Activated T-cell treated with anti-CD3 and anti-CD28 coated beads for 1 hour (primary cell): ENCODE measurements around the gene SOWAHA.

Experiments used
- DNase-seq: peaks from one replicate; pipeline ENCODE4 v3.0.0-alpha.2; 2020; ENCODE audit warnings: low read depth

SOWAHA gene

DNA sequence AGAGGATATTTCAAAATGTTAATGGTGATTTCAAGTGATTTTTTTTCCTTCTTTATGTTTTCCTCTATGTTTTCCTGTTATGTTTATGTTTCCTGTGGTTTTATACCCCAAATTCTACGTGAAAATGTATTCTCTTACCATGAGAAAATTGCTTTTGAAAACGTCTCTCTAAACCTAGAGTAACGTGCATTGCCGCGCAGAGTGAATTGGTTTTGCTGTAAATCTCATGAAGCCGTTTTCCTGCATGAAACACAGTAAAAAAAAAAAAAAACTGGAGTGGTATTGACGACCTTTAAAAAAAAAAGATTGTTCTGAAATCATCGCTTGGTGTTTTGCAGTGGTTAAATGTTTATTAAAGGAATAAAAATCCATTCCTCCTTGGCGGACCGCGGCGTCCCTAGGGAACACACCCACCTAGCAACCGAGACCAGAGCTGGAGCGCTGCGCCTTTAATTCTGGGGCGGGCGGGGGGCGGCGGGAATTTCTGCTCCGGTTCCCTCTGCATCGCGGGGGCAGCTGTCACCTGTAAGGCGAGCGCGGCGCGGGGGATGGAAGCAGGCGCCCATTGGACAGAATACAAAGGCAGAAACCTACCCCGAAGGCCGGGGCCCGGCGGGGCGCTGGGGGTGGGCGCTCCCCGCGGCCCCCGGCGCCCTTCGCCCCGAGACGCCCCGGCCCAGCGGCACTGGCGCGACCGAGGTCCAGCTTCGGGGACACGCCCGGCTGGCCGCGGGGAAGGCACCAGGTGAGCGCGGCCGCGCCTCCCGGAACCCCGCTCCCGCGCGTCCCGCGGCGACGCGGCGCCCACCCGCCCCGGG lies at the start of gene SOWAHA:
Gene SOWAHA, plus strand, starts transcription at position 522 of the 818 bp plus-strand sequence. CDS start 320 bp downstream, outside the sequence.
- no peak for DNase-seq

DNA sequence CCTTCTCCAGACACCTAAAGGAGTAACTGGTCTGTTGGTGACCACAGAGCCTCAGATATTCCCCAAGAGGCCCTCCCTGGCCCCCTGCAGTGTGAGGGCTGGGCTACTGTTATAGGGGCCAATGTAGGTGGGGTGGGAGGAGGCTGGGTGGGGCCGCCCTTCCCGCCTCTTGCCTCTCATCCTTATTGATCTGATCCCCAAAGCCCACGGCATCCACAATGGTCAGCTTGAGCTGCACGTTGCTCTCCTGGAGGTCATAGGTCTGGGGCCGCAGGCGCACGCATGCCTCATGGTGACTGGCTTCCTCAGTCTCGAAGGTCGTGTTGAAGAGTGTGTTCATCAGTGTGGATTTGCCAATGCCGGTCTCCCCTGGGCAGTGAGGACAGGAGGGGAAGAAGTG lies 49.1 kb upstream of the SOWAHA start:
- no peak for DNase-seq

DNA sequence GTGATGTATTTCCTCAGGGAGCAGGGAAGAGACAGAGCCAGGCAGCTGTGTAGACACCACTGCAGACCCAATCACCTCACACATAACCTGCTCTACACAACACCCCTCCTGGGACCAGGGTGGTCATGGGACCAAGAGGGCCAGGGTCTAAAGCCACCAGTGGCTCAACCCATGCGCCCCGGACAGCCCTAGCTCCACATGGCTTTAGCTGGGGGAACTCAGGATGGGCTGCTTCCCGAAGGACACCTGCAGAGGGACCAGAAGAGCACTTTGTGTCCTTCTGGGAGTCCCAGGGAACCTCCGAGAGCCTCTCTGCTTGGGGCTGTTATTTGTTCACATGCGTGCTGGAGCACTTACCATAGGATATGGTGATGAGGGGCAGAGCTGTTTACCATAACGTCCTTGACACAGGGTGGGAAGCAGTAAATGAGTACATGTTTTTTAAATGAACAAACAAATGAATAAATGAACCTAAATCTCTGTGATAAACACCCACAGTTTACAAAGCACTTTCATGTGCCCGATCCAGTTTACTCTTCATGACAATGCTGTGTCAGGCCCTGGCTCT lies 48.3 kb upstream of the SOWAHA start:
- DNase-seq = no peak

DNA sequence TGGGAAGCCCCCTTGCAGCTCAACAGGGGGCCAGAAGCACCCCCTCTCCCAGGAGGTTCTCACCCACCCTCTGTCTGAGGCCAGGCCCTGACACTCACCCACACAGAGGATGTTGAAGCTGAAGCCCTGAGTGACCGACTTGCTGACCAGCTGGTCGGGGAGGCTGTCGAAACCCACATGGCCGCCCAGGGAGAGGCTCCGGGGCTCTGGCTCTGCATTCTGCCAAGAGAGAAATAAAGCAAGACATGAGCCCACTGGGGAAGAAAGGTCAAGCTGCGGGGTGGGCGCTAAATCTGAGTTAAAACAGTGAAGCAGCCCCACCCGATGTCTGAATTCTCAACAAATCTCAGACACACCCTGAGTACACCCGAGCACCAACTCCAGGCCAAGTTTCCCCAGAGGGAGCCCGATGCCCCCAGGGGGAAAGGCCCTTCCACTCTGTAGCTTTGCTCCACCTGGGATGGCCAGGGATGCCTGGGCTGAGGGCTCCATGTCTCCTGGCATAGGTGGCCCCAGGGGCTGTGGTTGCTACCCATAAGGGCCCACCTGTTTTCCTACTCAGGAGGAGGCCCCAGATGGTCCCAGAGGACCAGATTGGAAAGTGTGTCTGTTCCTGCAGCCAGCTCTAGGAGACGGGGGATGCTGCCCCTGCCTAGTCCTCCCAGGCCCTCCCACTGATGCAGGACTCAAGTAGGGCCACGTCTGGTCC lies 47.6 kb upstream of the SOWAHA start:
- DNase-seq = no peak

DNA sequence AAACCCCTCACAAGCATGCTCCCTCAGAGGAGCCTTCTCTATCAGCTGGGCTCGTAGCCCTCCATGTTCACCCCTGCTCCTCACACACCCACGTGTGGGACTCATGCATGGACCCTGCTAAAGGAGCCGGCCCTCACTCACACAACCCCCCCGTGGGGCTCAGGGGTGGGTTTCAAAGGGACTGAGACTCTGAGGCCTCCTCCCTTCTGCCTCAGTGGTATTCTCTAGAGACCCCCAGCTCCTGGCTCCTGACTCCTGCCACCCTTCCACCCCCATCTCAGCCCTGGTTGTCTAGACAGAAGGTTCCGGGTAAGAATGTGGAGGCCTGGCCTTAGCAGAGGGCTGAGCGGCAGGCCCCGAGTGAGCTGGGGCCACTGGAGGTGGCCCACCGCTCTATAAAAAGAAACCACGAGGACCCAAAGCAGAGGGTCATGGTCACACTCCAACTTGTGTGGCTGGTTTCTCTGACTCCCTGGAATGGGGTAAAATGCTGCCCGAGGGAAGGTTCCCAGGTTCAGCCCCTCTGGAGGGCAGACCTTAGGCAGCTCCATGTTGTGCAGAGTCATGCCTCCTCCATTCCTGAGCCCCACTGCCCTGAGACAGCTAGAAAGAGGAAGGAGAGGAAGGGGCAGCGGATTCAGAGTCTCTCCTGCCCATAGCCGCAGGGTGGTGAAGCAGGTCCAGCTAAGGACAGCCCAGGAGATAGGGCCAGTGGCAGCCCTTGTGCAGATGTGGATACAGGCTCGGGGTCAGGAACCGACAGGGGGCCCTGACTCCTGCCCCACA lies 46.9 kb upstream of the SOWAHA start:
- no peak for DNase-seq

DNA sequence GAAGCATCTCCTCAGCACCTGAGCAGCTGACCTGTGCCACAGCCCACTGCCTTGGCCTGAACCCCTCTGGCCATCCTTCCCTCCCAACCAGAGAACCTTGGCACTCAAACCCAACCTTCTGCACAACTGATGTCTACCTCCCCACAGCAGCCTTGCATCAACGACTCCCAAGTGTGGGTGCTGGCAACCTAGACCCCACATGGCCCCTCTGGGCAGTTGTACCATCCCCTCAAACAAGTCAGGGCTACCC lies 46.4 kb upstream of the SOWAHA start:
- no peak for DNase-seq

DNA sequence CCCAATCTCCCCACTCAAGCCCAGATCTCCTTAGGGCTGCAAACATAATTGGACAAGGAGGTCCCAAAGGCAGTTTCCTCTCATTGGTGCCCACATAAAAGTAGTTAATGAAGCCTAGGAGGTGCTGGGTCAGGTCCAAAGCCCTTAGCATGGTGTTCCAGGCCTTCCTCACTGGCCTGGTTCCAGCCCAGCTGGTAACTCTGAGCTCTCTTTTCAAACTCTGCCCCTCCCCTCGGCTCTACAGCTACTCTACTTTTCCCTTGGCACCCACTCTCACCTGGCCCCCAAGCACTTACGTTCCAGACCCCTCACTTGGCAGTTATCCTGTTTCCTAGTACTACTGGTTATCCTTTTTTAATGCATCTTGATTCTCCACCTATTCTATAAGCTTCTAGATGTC lies 46.0 kb upstream of the SOWAHA start:
- no peak for DNase-seq

DNA sequence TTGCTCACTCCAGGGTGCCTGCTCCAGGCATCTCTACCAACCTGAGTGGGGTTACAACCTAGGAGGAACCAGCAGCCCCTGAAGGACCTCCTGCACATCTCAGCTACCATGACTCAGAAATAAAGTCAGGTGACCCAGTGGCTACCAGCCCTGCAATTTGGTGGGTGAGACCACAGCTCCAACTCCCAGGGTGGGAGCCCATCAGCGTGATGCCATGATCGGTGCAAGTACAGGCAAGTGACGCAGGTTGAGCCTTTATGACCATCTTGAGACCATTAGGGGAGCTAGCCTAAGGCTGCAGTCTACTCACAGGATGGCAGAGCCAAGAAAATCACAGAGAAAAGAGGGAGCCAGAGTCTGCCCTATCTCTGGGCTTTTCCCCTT lies 44.6 kb upstream of the SOWAHA start:
- no peak for DNase-seq

DNA sequence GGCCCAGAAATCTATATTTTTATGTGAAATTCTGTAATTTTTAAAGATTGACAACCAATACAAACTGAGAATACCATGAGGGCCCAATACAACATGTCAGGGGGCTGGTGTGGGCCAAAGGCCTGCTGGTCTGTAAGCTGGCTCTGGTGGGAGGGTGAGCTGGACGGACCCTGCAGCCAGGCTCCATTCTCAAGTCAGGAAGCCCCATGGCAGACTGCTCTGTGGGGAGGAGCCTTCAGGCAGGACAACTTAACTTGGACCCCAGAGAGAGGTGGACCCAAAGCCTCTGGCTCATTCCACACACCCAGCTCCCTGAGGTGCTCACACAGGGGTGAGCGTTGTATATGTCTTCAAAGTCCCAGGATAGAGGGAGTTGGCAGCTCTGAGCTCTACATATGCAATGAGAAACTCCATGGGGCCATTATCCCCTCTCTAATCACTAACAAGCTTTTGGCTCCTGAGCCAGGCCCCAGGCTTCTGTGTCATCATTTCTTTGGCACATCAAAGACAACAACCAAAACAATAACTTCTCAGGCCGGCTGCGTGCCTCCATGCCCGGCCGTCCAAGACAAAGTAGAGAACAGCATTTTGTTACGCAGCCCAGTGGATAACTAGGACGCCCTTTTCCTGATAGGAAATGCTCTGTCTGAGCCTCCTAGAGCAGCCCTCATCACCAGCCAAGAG lies 42.5 kb upstream of the SOWAHA start:
- DNase-seq = no peak

DNA sequence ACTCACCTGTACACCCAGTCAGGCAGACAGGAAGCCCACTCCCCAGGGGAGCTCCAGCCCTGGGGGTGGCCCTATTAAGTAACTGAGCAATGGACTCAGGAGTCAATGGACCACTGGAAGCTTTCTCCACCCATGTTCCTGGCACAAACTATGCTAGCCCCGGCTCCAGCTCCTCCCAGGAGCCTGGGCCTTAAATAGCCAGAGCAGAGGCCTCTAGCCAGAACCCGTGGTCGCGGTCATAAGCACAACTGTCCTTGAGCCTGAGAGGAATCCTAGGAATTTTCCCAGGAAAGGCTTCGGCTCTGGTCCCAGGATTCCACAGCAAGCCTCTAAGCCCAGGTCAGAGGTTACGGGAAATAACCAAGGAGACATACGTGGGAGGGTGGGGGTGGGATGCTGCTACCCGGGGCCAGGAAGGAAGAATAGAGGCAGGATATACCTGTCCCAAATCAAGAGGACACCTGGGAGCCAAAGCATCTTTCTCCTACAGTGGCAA lies 41.6 kb upstream of the SOWAHA start:
- no peak for DNase-seq

DNA sequence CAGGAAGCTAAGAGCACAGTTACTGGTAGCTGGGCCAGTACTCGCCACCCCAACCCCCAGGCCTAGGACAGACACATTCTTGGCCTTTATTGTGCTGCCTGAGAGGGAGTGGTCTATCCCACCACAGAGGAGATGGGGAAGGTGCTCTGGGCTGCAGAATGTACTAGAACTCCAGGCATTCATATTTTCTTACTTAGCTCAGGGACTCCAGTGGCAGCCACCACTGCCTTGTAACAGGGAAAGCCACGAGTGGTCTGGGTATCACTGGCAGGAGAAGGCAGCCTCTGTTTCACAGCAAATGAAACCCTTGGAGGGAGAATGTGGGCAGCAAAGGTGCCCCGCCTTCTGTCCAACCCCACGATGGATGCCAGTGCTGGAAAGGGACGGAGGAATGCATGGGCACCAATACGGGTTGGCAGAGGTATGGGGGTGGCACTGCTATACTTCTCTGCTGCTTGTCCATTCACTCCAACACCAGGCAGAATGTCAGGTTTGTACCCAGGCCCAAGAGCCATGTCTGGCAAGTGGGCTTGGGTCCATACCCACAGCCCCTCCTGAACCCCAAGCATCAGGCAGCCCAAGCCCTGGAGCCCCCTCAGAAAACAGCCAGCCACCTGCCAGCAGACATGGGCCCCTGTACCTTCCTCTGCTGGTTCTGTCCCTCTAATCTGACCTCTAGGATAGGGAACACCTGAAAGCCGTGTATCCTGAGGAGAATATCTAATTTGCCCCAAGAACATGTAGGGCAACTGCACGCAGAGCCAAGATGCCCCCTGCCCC lies 40.6 kb upstream of the SOWAHA start:
- DNase-seq = no peak

DNA sequence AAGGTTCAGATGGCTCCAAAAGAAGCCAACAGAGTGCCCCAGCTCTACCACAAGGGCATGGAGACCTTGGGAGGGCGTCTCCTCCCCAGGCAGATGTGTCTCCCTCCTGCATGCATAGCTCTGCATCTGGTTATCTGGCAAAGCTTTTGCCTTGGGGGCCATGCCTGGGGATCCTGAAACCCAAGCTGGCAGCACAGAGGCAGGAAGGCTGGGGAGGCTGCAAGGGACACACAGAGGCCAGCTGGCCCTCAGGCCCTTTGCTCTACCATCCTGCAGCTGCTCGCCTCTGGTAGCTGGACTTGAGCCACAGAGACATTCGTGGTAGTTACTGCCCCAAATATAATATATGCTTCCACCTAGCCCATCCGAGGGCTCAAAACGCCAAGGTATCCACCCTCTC lies 40.0 kb upstream of the SOWAHA start:
- DNase-seq = no peak

DNA sequence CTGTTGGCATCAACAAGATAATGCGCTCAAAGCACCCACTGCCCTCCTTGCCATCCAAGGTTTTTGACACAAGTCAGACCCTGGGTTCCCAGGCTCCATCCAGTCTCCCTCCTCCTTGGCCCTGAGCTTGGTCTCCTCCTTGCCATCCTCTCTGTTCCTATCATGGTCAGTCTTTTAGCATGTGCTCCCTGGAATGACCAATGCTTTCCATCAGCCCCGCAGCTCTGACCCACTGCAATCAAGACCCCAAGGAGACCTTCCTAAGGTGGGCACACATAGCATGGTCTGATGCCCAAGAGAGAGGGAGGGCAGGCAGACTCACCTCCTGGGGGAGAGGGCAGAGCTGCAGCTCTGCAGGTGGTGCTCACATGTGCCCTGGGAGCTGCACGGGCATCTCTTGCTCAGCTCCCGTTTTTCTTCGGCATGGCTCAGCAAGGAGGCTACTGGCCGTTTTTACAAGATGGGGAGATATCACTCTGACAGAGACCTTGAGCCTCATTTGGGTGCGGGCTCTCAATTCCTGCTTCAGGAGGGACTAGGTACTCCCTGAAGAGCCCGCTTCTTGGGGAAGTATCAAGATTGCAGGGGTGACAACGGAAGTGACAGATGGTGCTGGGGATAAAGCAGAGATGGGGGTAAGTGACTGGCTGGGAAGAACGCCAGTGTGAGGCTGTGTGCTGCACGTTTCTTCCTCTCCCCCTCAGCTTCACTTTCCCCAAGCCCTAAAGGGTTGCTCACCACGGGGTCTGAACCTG lies 39.3 kb upstream of the SOWAHA start:
- no peak for DNase-seq

DNA sequence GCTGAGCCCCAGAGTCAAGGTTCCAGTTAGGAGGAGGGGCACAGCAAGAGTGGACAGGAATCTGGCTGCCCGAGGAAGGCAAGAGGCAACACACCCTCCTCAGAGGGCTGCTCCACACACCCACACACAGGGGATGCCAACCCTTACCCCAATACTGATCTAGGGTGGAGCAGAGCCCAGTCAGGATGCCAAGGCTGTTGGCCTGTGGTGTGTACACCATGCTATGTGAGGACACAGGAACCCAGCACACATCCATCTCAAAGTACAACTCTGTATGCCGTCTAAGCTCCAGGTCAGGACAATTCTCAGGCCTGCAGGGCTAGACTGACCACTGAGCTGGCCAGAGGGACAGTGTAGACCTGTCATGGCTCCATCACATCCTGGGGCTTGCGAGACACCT lies 38.7 kb upstream of the SOWAHA start:
- DNase-seq = no peak

DNA sequence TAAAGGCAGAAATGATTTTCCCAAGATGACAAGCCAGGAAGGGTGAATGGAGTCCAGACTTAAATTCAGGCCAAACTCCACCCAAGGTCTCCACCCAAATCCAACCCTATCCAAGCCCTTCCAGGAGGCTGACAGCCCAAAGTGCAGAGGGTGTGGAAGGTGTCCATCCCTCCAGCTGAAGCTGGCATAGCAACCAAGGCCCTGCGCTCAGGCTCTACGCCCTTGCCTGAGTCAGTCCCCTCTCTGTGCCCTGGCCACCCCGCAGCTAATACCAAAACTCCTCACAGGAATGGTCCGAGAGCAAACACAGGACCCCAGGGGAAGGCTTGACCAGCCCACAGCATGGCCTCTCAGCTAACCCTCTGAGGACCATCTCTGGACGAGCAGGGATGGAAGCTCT lies 38.2 kb upstream of the SOWAHA start:
- no peak for DNase-seq

DNA sequence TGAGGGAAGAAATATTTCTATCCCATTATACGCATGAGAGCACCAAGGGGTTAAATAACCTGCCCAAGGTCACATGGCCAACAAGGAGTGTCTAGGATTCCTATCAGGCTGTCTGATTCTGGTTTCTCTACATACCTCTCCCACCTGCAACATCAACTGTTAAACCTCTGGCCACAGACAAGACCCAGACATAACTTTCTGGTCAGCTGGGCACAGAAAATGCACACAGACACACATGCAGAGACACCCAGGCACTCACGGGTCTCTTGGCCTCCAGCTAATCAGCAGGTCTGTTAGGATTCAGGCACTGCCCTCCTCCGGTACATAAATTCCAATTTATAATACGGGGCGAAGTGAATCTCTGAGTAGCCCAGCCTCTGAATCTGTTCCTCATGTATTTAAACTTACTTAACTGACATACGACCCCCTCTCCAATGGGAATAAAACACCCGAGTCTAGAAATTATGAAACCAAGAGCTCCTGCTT lies 37.6 kb upstream of the SOWAHA start:
- DNase-seq = no peak

DNA sequence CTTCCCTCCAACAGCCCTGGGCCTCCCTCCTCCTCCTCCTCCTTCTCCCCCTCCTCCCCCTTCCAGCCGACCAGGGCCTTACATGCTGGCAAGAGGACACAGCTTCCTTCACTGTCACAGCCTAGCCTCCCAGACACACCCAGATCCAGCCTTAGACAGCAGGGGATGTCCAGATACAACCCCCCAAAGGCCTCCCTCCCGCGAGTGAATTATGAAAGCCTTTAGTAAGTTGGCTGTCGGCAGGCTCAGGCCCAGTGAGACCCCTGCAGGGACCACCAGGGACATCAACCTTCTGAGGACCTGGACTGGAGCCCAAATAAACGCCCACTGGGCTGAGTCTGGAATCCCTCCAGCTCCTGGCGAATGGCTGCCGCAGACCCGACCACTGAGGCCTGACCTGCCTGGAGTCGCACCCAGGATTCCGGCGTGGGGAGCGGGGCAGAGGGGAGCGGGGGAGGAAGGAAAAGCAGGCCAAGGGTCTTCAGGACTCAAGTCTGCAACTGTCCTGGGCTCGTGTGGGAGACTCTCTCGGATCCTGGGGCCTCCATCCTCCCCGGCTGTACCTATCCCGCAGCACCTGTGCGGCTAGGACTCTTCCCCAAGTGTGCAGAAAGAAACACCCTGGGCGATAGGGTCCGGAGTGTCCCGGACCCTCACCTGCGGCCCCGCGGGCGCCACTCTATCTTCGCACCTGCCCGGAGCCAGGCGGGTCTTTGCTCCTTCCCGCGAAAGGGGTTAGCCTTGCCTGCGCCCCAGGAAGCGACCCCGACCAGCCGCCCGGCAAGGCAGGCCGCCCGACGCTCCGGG lies 36.8 kb upstream of the SOWAHA start:
- no peak for DNase-seq

DNA sequence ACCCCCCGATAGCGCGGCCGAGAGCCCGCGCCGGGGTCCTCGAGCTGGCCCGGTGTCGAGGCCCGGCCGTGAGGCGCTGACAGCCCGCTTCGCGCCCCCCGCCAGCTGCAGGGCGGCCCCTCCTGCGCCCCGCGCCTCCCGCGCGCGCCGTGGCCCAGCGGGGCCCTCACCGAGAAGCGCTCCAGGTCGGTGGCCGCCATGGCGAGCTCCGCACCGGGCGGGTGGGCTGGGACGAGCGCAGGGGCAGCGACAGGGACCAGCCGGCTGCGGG lies 36.2 kb upstream of the SOWAHA start:
- DNase-seq = no peak

DNA sequence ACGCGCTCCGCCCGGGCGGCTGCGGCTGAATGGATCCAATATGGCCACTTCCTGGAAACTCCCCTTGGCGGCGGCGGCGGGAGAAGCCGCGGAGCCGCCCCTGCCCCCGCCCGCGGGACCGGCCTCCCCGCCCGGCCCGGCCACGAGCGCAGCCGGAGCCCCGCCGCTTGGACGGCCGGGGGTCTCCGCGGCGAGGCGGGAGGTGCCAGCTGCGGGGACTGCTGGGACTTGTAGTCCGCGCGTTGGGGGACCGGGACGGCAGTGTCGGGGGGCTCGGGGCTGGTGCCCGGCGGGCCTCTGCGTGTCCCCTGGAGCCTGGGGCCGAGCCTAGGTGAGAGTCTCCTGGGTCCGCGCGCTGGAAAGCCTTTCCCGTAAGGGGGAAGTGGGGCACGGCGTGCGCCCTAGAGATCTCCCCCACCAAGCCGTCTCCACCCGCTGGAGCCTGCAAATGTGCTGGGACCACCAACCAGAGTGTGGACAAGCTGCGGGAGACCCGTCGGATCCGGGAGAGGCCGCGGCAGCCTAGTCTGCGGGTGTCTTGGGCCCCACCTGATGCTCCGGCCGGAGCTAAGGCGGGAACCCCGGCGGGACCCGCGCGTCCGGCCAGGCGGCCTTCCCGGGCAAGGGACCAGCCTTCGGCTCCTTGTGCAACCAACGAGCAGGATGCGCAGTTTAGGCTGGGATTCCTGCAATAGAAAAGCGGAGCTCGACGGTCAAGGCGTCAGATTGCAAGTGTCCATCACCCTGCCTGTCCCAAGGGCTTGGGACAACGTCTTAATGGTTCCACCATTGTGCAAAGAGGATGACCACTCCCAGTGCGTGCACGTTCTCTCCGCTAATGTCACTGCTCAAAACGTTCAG lies 35.7 kb upstream of the SOWAHA start, which contains the start of gene SEPTIN8:
Gene SEPTIN8, minus strand, starts transcription at position 31 of the 861 bp plus-strand sequence. CDS start 102 bp downstream, outside the sequence.
- DNase-seq = peak; percentile 26
